Large intestine (tissue), 3 donors: ENCODE data around the gene TMEM44. TPM values are rescaled to one million over a fixed set of nuclear protein-coding genes. Genes with fewer than 3 reads are reported as not detected.

Experiments used
- DNase-seq, 2 donors: peaks; one replicate each; pipeline versions ENCODE4 v3.0.0 to v3.0.0-alpha.2; 2013
- H3K27ac ChIP-seq: one replicate; pipeline ENCODE4 v1.5.1; 2013; ENCODE audit warnings: low read length
- H3K27me3 ChIP-seq: 2 replicates; pipeline ENCODE4 v1.6.1; 2013; ENCODE audit warnings: low read length; ENCODE audit not compliant: control insufficient read depth, insufficient read depth
- H3K36me3 ChIP-seq: 2 replicates; pipeline ENCODE4 v1.6.1; 2013; ENCODE audit warnings: low read length; ENCODE audit not compliant: control insufficient read depth, insufficient read depth
- H3K4me1 ChIP-seq: one replicate; pipeline ENCODE4 v1.6.1; 2013; ENCODE audit warnings: low read length; ENCODE audit not compliant: control insufficient read depth, insufficient read depth
- H3K4me3 ChIP-seq: one replicate; pipeline ENCODE4 v1.5.1; 2013; ENCODE audit warnings: low read length
- H3K9me3 ChIP-seq: one replicate; pipeline ENCODE4 v1.6.1; 2013; ENCODE audit warnings: mild to moderate bottlenecking, low read depth, low read length, moderate library complexity; ENCODE audit not compliant: control insufficient read depth
- WGBS: methylation state at CpG from one replicate; pipeline ENCODE4 v1.1.5; 2013; ENCODE audit warnings: low lambda C conversion rate; ENCODE audit not compliant: insufficient coverage; 5-methylcytosine and 5-hydroxymethylcytosine counted together
- polyA plus RNA-seq: library from polyadenylated mRNA; unstranded; fragments of 120-200 nt; gene quantifications from one replicate; pipeline ENCODE4 v1.2.1, GENCODE V29; 2013

Gene TMEM44
- polyA plus RNA-seq, 1 donor: 18.5 TPM

DNA sequence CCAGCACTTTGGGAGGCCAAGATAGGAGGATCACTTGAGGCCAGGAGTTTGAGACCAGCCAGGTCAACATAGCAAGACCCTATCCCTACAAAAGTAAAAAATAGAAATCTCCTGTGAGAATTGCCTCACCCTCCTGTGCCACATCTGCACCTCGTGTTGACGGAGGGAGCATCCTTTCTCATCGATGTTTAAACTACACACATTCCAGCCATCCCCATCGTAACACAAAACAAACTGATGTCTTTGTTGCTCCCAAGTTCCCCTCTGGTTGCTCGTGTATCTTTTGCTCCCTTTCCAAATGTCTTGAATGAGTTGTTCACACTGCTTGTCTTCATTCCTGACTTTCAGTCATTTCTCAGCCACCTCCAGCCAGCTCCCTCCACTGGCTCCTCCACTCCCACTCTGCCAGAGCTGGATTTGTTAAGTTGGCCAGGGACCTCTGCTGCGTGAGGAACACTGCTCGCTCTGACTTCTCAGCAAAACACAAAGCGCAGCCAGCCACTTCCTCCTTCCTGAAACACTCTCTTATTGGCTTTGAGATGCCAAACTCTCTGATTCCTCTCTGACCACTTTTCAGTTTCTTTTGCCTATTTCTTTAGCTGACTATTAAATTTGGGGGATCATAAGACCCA is 92.8 kb downstream of the TMEM44 start:
- no peak overlapping the region for H3K4me3 ChIP-seq
- no peaks in the 10 kb centered on the region for H3K27me3 ChIP-seq
- WGBS: 73% methylated on average over 4 of the region's 8 CpGs
- H3K4me1 ChIP-seq: peaks cover 24% of the 10 kb centered on the region
- no peak overlapping the region for H3K27ac ChIP-seq
- no peak for DNase-seq
- H3K36me3 ChIP-seq: no peaks in the 10 kb centered on the region
- no peaks in the 10 kb centered on the region for H3K9me3 ChIP-seq

DNA sequence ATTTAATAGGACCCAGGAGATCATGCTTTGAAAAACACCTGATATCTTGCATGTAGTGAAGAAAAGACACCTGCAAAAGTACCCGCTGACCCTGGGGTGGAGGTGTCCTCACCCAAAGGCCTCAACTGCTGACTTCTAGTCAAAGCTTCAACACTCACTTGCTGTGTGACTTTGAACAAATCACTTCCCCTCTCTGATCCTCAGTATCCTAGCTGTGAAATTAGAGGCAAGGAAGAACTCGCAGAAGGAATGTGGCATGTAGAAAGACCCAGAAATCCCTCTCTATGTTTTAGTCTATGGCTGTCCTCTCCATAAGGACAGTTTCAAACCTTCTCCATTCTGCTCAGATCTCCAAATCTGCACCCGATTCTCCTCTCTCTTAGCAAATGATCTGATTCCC is 93.7 kb downstream of the TMEM44 start:
- Histone ChIP-seq H3K27me3 (no peaks in the 10 kb centered on the region), H3K4me1 (peaks cover 24% of the 10 kb centered on the region), H3K9me3 (no peaks in the 10 kb centered on the region), H3K36me3 (no peaks in the 10 kb centered on the region), H3K4me3 (no peak overlapping the region), H3K27ac (no peak overlapping the region)
- DNase-seq: no peak
- WGBS: no CpG with 5 or more reads among the region's 3 CpGs

DNA sequence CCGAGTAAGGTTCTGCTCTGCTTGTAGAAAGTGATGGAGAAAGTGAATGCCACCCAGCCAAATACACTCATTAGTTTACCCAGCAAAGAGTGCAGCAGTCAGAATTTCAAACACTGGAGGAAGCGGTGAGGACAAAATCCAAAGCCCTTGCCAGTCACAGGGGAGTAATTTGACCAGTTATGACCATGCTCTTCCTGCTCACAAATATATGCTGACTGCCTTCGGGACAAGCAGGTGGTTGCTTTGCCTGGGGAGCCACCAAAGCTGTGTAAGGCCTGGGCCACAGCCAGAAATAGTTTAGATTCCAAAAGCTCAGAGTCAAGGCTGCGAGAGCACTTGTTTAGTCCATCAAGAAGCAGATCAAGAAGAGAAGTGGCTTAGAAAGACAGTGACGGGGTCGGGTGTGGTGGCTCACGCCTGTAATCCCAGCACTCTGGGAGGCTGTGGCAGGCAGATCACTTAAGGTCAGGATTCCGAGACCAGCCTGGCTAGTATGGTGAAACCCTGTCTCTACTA is 95.4 kb downstream of the TMEM44 start:
- no peaks in the 10 kb centered on the region for H3K9me3 ChIP-seq
- no CpG with 5 or more reads among the region's 8 CpGs for WGBS
- no peak overlapping the region for H3K4me3 ChIP-seq
- H3K4me1 ChIP-seq: peaks cover 24% of the 10 kb centered on the region
- DNase-seq: no peak
- no peaks in the 10 kb centered on the region for H3K36me3 ChIP-seq
- H3K27ac ChIP-seq: peak overlapping the region; percentile 65
- H3K27me3 ChIP-seq: no peaks in the 10 kb centered on the region

Other genes starting within 250 kb of the TMEM44 start
- 0.33 TPM for gene GP5, start 234.2 kb downstream of the TMEM44 start, polyA plus RNA-seq
- 64.6 TPM for gene ATP13A3, start 146.4 kb downstream of the TMEM44 start, polyA plus RNA-seq
- 60.3 TPM for gene LSG1, start 38.8 kb upstream of the TMEM44 start, polyA plus RNA-seq
- gene FAM43A, start 52.5 kb upstream of the TMEM44 start, polyA plus RNA-seq: 5.1 TPM